Ascending aorta (tissue), 2 donors: ENCODE measurements around the gene PDZRN3. TPM values are rescaled to one million over a fixed set of nuclear protein-coding genes. Genes with fewer than 3 reads are reported as not detected.
A peak's percentile ranks its signal among the peaks of the same experiment; 100 is the strongest.

ENCODE experiments used
- DNase-seq, 2 donors: peaks; one replicate each; pipeline ENCODE4 v3.0.0-alpha.2; 2019; ENCODE audit warnings: low spot score in 2 of 2
- H3K27ac ChIP-seq, 2 donors: fragments of 200-600 bp; sonication (generic); one replicate each; pipeline ENCODE4 v1.5.1; 2016 to 2017; ENCODE audit warnings: mild to moderate bottlenecking in 1 of 2
- H3K27me3 ChIP-seq: fragments of 200-600 bp; sonication (generic); one replicate; pipeline ENCODE4 v1.5.1; 2017
- H3K36me3 ChIP-seq, 2 donors: fragments of 200-600 bp; sonication (generic); one replicate each; pipeline ENCODE4 v1.5.1; 2016
- H3K4me1 ChIP-seq, 2 donors: fragments of 200-600 bp; sonication (generic); one replicate each; pipeline ENCODE4 v1.5.1; 2016 to 2017; ENCODE audit warnings: mild to moderate bottlenecking in 1 of 2
- H3K4me3 ChIP-seq, 2 donors: fragments of 200-600 bp; sonication (generic); one replicate each; pipeline ENCODE4 v1.5.1; 2016 to 2017; ENCODE audit warnings: mild to moderate bottlenecking in 1 of 2
- H3K9me3 ChIP-seq, 2 donors: fragments of 200-600 bp; sonication (generic); one replicate each; pipeline ENCODE4 v1.5.1; 2016
- CTCF ChIP-seq, 3 experiments: fragments of 200-600 bp in 2 of 3; fragments of 450-650 bp in 1 of 3; sonication (generic) in 2 of 3; IDR thresholded peaks; one replicate each; pipeline ENCODE4 v1.5.1; 2016 to 2019; ENCODE audit warnings: antibody characterized with exemption in 3 of 3, mild to moderate bottlenecking in 1 of 3, moderate library complexity in 1 of 3
- intact Hi-C: fragments of 100-400 bp; cut with DNase I; formaldehyde crosslinking; loops from one replicate; pipeline ENCODE4 v1.15.1; 2023
- total RNA-seq: library from RNA; depleted of rRNA; stranded (reverse); fragments of >200 nt; gene quantifications from one replicate; pipeline ENCODE4 v1.1.0, GENCODE V29; 2016

The PDZRN3 gene
- total RNA-seq, 1 donor from 2014 or later = 71.9 TPM

- no peaks in the 10 kb centered on the region for H3K27me3 ChIP-seq
- no peak overlapping the region for H3K27ac ChIP-seq
- peaks cover 5 to 21% of the 10 kb centered on the region in 2 donors for H3K4me1 ChIP-seq
- TF ChIP-seq CTCF (IDR thresholded peaks at IDR 0.05) = no peak
- no peak for DNase-seq
- H3K36me3 ChIP-seq = peaks cover 4 to 22% of the 10 kb centered on the region in 2 donors
- H3K4me3 ChIP-seq = no peak overlapping the region
- H3K9me3 ChIP-seq = no peaks in the 10 kb centered on the region
- intact Hi-C loops = no loop called here
Measured at GRCh38 chr3:73404435-73404834, 220.3 kb downstream of the PDZRN3 start.

- Histone ChIP-seq H3K36me3 (peaks cover 4 to 22% of the 10 kb centered on the region in 2 donors), H3K27me3 (no peaks in the 10 kb centered on the region), H3K9me3 (no peaks in the 10 kb centered on the region), H3K27ac (no peak overlapping the region), H3K4me3 (no peak overlapping the region), H3K4me1 (peaks cover 3 to 14% of the 10 kb centered on the region in 2 donors)
- intact Hi-C loops = no loop called here
- no peak for DNase-seq
- TF ChIP-seq CTCF (IDR thresholded peaks at IDR 0.05) = no peak
Measured at GRCh38 chr3:73403444-73403843, 221.3 kb downstream of the PDZRN3 start.

- Histone ChIP-seq H3K4me3 (no peak overlapping the region), H3K27me3 (no peaks in the 10 kb centered on the region), H3K9me3 (no peaks in the 10 kb centered on the region), H3K36me3 (peaks cover 10 to 24% of the 10 kb centered on the region in 2 donors), H3K4me1 (peaks cover 0 to 4% of the 10 kb centered on the region in 2 donors), H3K27ac (peak overlapping the region in 1 of 2 donors; percentile 12)
- intact Hi-C loops = no loop called here
- DNase-seq = no peak
- TF ChIP-seq CTCF (IDR thresholded peaks at IDR 0.05) = no peak
Measured at GRCh38 chr3:73401616-73402279, 223.0 kb downstream of the PDZRN3 start.

GRCh38 chr3:73401059-73401458 lies 223.7 kb downstream of the PDZRN3 start:
- TF ChIP-seq CTCF (IDR thresholded peaks at IDR 0.05) = no peak
- no peak for DNase-seq
- no peaks in the 10 kb centered on the region for H3K27me3 ChIP-seq
- H3K36me3 ChIP-seq = peaks cover 14 to 31% of the 10 kb centered on the region in 2 donors
- no peaks in the 10 kb centered on the region for H3K9me3 ChIP-seq
- H3K4me3 ChIP-seq = no peak overlapping the region
- intact Hi-C loops = no loop called here
- no peak overlapping the region for H3K27ac ChIP-seq
- peaks cover 0 to 2% of the 10 kb centered on the region in 2 donors for H3K4me1 ChIP-seq

GRCh38 chr3:73399666-73400253 lies 225.0 kb downstream of the PDZRN3 start:
- DNase-seq = no peak
- no peaks in the 10 kb centered on the region for H3K4me1 ChIP-seq
- intact Hi-C loops = no loop called here
- no peak overlapping the region for H3K4me3 ChIP-seq
- no peaks in the 10 kb centered on the region for H3K27me3 ChIP-seq
- TF ChIP-seq CTCF (IDR thresholded peaks at IDR 0.05) = no peak
- H3K27ac ChIP-seq = peak overlapping the region in 1 of 2 donors; percentile 17
- H3K9me3 ChIP-seq = no peaks in the 10 kb centered on the region
- peaks cover 14 to 44% of the 10 kb centered on the region in 2 donors for H3K36me3 ChIP-seq
